Activated CD4-positive, alpha-beta T cell treated with anti-CD3 and anti-CD28 coated beads, Interleukin-2, amount 50 U/mL, for 1 hour (primary cell): ENCODE measurements around the gene MSRB3.
"Not testable (repeated sequence)": the region's sequence is repeated elsewhere in the genome, so short reads cannot be mapped to it uniquely, and the experiment has no call there.

Source experiments
- DNase-seq: peaks from one replicate; pipeline ENCODE4 v3.0.0-alpha.2; 2020

The MSRB3 gene

DNA sequence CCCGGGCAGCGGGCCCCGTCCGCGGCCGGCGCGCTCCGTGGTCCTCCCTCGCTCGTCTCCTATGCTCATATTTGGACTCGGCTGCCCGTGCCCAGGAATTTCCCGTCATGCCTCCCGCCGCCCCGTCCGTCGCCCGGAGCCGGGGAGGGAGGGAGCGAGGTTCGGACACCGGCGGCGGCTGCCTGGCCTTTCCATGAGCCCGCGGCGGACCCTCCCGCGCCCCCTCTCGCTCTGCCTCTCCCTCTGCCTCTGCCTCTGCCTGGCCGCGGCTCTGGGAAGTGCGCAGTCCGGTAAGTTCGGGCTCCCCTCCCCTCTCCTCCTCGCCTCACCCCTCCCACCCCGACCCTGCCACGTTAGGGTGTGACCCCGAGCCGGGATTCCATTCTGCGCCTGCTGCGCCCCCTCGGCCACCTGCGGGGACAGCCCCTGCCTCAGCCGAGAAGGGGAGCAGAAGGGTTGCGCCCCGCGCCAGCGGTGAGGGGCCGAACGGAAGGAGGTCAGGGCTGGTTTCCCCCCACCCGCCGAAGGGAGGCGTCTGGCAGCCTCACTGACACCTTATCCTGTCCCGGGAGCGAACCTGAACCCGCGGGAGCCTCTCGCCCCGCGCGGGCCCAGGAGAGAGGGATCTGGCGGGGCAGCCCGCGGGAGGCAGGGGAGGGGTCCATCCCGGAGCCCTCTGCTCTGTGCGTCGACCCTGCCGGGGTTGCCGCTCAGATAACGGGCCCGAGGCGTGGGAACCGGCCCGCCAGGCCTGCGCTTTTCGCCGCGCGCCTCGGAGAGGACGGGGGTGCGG is at the start of gene MSRB3:
Gene MSRB3 (plus strand): TSS at position 108 of the 793 bp plus-strand sequence. CDS start 29,897 bp downstream, outside the sequence.
- DNase-seq = no peak

DNA sequence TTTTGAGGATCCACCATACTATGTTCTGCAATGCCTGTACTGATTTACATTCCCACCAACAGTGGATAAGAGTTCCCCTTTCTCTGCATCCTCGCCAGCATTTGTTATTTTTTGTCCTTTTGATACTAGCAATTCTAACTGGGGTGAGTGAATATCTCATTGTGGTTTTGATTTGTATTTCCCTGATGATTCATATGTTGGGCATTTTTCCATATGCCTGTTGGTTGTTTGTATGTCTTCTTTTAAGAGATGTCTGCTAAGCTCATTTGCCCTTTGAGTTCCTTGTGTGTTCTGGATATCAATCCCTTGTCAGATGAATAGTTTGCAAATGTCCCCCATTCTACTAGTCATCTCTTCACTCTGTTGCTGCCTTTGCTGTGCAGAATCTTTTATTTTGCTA is 49.0 kb upstream of the MSRB3 start:
- DNase-seq = no peak

- no peak for DNase-seq
Measured at GRCh38 chr12:65232476-65233077, 45.9 kb upstream of the MSRB3 start.

DNA sequence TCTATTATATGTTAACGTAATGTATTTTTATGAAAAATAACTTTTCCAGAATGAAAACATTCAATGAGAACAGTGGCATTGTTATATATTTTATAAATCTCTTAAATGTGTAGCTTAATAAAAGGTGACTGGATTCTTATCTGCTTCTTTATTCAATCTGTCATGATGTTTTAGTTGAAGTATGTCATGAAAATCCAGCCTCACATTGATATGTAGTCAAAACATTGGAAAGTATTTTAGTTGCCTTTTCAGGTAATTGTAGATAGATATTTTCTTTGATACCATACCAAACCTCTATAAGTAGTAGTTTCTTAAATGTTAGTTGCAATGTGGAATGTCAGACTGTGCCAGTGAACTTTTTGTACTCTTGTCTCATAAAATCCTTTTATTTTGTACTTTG is 41.3 kb upstream of the MSRB3 start:
- no peak for DNase-seq

- DNase-seq = no peak
Measured at GRCh38 chr12:65238609-65239008, 39.9 kb upstream of the MSRB3 start.

- DNase-seq = no peak
Measured at GRCh38 chr12:65248656-65249633, 29.5 kb upstream of the MSRB3 start.

DNA sequence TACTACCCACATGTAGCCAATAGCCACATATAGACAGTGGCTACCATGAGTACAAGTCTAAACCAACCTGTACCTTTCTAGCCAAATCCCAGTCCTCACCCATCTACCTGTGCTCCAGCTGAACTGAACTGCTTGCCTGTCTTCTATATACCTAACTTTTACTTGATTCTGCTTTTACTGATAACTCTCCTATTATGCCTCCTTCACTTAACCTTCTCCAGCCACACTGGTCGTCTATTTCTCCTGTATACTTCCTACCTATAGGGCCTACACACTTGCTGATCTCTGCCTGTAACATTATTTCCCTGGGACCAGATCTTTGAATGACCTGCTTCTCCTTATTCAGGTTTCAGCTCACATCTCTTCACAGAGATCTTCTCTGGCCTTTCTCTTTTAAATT is 26.0 kb upstream of the MSRB3 start:
- no peak for DNase-seq

DNA sequence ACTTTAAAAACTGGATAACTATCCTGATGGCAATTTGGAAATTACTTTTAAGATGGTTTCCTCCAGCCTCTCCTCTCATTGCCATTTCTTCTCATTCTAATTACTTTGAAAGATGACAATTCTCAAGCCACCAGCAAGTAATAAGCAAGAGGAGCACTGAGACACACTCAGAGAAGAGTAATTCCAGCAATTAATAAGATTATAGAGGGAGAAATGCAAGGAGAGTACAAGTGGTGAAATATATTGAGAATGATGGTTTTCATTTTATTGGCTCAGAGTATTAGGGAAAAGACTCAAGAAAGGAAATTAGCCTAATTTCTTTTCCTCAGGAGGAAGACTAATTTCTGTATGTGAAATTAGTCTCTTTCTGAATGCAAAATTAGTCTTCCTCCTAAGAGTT is 20.5 kb upstream of the MSRB3 start:
- DNase-seq = no peak

- no peak for DNase-seq
Measured at GRCh38 chr12:65259501-65259900, 19.0 kb upstream of the MSRB3 start.

GRCh38 chr12:65263777-65264176 is 14.7 kb upstream of the MSRB3 start:
- DNase-seq = no peak

GRCh38 chr12:65266408-65266807 is 12.1 kb upstream of the MSRB3 start:
- no peak for DNase-seq

DNA sequence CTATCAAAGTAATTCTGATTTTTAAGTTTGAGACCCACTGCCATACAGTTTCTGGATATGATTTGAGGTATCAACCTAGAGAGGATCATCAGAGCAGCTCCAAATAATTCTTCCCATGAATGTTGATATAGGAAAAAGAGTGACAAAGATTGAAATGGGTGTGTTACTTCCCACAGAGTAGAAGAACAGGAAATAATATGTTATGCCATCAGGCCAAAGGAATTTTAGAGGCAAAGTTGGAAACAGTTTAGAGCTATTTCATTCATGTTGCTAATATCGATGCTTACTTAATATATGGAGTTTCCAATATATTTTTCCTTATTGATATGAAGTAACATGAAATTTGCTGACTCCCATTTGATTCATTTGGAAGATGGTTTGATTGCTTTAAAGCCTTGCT is 8.9 kb upstream of the MSRB3 start:
- no peak for DNase-seq

GRCh38 chr12:65274602-65275272 is 3.7 kb upstream of the MSRB3 start:
- DNase-seq = no peak

DNA sequence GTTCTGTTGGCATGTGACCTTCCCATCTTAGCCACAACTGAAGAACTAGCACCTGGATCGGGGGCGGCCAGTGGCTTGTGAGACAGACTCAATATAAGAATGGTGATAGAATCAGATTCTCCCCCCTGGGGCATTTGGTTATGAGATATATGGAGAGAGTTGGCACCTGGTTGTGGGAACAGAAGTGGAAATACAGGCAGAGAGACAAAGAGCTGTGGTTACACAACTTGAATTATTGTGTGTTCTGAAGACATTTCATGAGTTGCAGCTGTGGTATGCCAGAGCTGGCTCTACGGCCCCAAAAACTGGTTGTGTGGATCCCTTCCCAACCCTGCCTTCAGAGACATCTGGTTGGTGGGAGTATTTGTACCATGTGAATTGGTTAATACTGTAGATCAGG is 2.9 kb upstream of the MSRB3 start:
- no peak for DNase-seq

DNA sequence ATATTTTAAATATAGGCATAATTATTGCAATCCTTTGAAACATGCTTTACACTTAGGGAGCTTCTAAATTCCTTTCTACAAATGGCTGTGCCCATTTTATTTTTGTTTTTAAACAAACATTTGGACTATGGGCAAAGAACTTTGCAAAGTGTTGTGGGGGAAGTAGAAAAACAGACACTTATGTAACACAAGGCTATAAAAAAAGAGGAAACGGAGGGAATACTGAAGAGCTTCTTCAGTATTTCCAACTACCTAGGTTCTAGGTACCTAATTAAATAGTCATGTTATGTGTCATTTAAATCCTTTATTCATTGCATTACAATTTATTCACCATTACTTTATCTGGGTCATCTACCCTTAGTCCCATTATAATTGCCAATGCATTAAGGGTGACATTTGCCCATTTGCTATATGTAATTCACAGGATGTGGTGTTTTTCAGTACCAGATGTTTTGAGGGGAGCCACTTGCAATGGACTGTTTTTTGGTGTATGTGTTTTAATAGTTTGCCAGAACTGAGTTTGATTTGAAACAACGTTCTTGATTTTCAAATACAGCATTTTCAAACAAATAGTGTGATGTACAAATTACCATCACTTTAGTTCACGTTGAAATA is 1.5 kb upstream of the MSRB3 start:
- no peak for DNase-seq

- no peak for DNase-seq
Measured at GRCh38 chr12:65277994-65278575, 398 bp upstream of the MSRB3 start.

DNA sequence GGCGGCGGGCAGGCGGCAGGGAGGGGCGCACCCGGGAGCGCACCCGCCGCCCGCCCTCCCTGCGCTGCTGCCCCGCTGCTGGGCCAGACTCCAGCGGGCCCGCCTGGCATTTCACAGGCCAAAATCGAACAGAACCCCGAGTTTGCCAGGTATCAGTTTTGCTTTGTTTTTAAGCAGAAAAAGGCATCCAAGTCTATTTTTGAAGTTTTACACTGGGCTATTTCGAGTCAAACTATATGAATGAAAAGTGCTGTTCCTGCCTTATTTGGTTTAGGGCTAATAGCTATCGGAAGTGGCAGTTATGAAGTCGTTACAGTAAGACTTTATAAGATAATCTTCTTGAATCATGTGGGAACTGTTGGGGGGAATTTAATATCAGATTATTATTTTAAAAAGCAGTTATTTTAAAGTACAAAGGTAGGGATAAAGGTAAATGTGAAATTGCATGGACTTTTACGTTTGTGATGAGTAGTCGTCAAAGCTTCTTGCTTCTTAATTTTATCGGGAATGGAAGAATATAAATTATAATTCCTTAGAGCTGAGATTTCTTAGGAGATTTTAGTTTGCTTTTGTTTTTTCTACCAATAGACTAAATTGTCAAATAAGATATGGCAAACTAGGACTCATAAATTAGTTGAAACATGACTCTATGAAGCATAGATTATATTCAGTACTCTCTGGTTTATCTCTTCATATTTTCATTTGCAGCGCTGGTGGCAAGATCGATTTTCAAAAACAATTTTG is 1.1 kb downstream of the MSRB3 start:
- no peak for DNase-seq

- DNase-seq = no peak
Measured at GRCh38 chr12:65280306-65280705, 1.8 kb downstream of the MSRB3 start.

DNA sequence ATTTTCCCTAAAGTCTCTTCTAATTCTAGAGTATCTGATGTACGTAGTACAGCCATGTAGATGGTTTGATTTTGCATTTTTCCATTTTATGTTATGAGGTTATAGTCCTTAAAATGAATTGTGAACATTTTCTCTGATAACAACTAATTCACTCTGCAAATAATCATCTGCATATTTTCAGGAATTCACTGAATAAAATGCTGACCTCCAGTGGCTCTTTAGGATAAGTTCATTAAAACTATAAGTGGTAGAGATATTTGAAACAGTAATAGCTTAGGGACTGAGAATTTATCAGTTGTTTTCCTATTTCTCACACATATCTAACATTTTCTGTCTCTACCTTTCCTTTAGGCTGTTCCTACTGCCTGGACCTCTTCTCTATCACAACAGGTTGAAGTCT is 4.4 kb downstream of the MSRB3 start:
- DNase-seq = no peak

- DNase-seq = not testable (repeated sequence)
Measured at GRCh38 chr12:65285532-65285931, 7.0 kb downstream of the MSRB3 start.

DNA sequence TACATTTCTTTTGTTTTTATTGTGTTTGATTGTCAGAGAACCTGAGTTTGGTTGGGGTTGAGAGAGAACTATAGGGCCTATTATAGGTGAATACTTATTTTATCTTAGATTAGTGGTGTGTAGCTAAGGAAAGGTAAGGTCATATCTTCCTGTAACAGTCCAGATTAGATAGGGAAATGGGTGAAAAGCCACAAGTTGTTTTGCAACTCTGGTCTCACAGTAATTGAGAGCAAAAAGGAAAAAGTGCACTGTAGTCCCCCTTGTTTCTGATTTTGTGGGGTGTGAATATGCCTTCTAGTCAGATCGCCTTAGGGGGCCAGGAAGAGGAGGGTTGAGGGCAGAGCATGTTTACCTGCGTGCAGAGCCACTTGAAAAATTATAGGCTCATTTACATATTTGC is 8.9 kb downstream of the MSRB3 start:
- no peak for DNase-seq
